AG09319 (cell line): ENCODE results near the gene EIF4ENIF1.

Experiments
- DNase-seq: peaks from one replicate; pipeline ENCODE4 v3.0.0-alpha.2; 2010; ENCODE audit warnings: low read depth; ENCODE audit errors: extremely low read depth
- CTCF ChIP-seq: IDR thresholded peaks from 2 replicates; pipeline ENCODE4 v1.5.1; 2011; ENCODE audit warnings: low read depth, mild to moderate bottlenecking, inconsistent platforms, low read length, moderate library complexity

EIF4ENIF1 gene

GRCh38 chr22:31398231-31398630 lies 91.4 kb downstream of the EIF4ENIF1 start:
- no peak for DNase-seq
- no peak for TF ChIP-seq CTCF

- no peak for DNase-seq
These were observed 95.3 kb downstream of the EIF4ENIF1 start for GRCh38 chr22:31394326-31394725.

GRCh38 chr22:31393893-31394292 lies 95.7 kb downstream of the EIF4ENIF1 start:
- no peak for DNase-seq
- TF ChIP-seq CTCF, result no peak

More at GRCh38 chr22:31394326-31394725, 95.3 kb downstream of the EIF4ENIF1 start:
- TF ChIP-seq CTCF, result no peak
